Measurements from ENCODE around the gene ABCB6.

DNA sequence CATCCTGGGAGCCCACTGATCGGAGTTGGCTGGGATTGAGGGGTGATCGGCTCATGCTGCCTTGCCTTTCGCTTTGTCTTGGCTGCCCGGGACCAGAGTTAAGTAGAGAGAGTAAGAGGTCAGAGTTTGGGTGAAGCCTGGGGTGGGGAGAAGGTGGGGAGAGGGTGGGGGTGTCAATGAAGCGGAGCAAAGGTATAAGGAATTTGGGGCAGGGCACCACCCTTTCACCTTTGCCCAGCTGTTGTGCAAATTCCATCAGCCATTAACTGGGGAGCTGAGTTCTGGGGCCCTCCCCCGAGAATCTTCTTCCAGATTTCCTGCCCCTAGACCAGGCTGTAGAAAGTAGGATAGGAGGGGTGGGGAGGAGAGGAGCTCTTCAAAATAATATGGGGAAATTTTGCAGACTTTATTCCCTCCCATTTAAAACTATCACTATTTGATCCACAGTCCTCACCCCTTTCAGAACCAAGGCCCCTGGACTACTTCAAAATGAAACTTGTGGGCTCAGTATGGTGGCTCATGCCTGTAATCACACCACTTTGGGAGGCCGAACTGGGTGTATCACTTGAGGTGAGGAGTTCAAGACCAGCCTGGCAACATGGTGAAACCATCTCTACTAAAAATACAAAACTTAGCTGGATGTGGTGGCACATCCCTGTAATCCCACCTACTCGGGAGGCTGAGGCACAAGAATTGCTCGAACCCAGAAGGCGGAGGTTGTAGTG, 48.7 kb downstream of the ABCB6 start, which contains the start of gene SLC23A3:
- no peak for TF ChIP-seq CTCF (IDR thresholded peaks at IDR 0.05; ENCODE audit: insufficient read depth, low read length, poor library complexity, severe bottlenecking)
- no peak for TF ChIP-seq EZH2phosphoT487 (conservative IDR thresholded peaks at IDR 0.05; ENCODE audit: low read length)
